GM12878 (cell line): ENCODE data around the gene TSC22D1. TPM values are rescaled to one million over a fixed set of nuclear protein-coding genes. Genes with fewer than 3 reads are reported as not detected.

Experiments used
- ATAC-seq: fragments of 200-7000 bp; cut with Tn5 transposase; 3 replicates; pipeline ENCODE4 v1.9.1; 2020; ENCODE audit warnings: mild to moderate bottlenecking, moderate library complexity
- BruUV-seq: library from RNA; stranded (reverse); fragments of 400-500 nt; replicated peaks from 2 replicates; lab custom pipeline; 2021; lab: Mats Ljungman, UMichigan
- CTCF ChIA-PET: fragments of 300-600 bp; sonication (Branson Sonifier 250); formaldehyde crosslinking; extraction: SDS; loops from one replicate; lab custom pipeline; 2021; ENCODE audit warnings: inconsistent platforms; lab: Yijun Ruan, JAX
- POLR2A ChIA-PET: fragments of 350-600 bp; formaldehyde crosslinking; extraction: SDS; loops from one replicate; lab custom pipeline; 2021; ENCODE audit warnings: inconsistent platforms; lab: Charles Lee
- RAD21 ChIA-PET: fragments of 300-600 bp; sonication (Branson Sonifier 250); formaldehyde crosslinking; loops from one replicate; lab custom pipeline; 2023; ENCODE audit warnings: antibody characterized with exemption; ENCODE audit not compliant: unreplicated experiment; lab: Charles Lee
- SMC1A ChIA-PET: fragments of 300-600 bp; sonication (Branson Sonifier 250); formaldehyde crosslinking; loops from one replicate; lab custom pipeline; 2023; ENCODE audit not compliant: unreplicated experiment, uncharacterized antibody; lab: Charles Lee
- DNase-seq: peaks from one replicate; pipeline ENCODE4 v3.0.0-alpha.2; 2011; ENCODE audit warnings: low read depth, low spot score
- FAIRE-seq: peaks from 3 replicates; lab custom pipeline; 2011; peaks lifted over from hg19 to GRCh38; lab: Jason Lieb, UNC
- H2AFZ ChIP-seq: 2 replicates; pipeline ENCODE4 v1.6.0; 2011; ENCODE audit warnings: low read depth, low read length, control low read depth; ENCODE audit not compliant: control insufficient read depth
- H3K27ac ChIP-seq: 2 replicates; pipeline ENCODE4 v1.5.1; 2011; ENCODE audit warnings: control low read depth; ENCODE audit not compliant: control insufficient read depth, insufficient read depth
- H3K27me3 ChIP-seq, 2 experiments: replicated peaks in 1 of 2; 2 replicates each; pipeline versions ENCODE4 v1.6.0 to v1.6.1; 2011; ENCODE audit warnings: low read length in 1 of 2; ENCODE audit not compliant: control insufficient read depth in 2 of 2, insufficient read depth in 2 of 2
- H3K36me3 ChIP-seq, 2 experiments: 2 replicates each; pipeline ENCODE4 v1.5.1; 2011; ENCODE audit warnings: low read length in 1 of 2; ENCODE audit not compliant: control insufficient read depth in 2 of 2, insufficient read depth in 2 of 2
- H3K4me1 ChIP-seq: 2 replicates; pipeline ENCODE4 v1.6.1; 2011; ENCODE audit warnings: mild to moderate bottlenecking, low read length, moderate library complexity, mixed read lengths; ENCODE audit not compliant: control insufficient read depth, insufficient read depth
- H3K4me2 ChIP-seq: 2 replicates; pipeline ENCODE4 v1.6.0; 2011; ENCODE audit warnings: control low read depth; ENCODE audit not compliant: control insufficient read depth, insufficient read depth
- H3K4me3 ChIP-seq: fragments of 200-600 bp; sonication (generic); 2 replicates; pipeline ENCODE4 v1.5.1; 2016
- H3K79me2 ChIP-seq: 2 replicates; pipeline ENCODE4 v1.6.0; 2011; ENCODE audit warnings: low read length; ENCODE audit not compliant: control insufficient read depth, insufficient read depth
- H3K9ac ChIP-seq: 2 replicates; pipeline ENCODE4 v1.8.0; 2011; ENCODE audit warnings: low read length, control low read depth, mixed read lengths; ENCODE audit not compliant: control insufficient read depth, insufficient read depth
- H3K9me3 ChIP-seq: replicated peaks from 3 replicates; pipeline ENCODE4 v1.5.1; 2011; ENCODE audit warnings: mild to moderate bottlenecking, low read length; ENCODE audit not compliant: control insufficient read depth, insufficient read depth
- H4K20me1 ChIP-seq: 2 replicates; pipeline ENCODE4 v1.6.0; 2011; ENCODE audit not compliant: control insufficient read depth, insufficient read depth
- BCLAF1 ChIP-seq: fragments of 450-650 bp; IDR thresholded peaks from 2 replicates; pipeline ENCODE4 v1.6.1; 2017; ENCODE audit warnings: antibody characterized with exemption, mild to moderate bottlenecking, moderate library complexity
- CEBPB ChIP-seq, 2 experiments: fragments of 150-350 bp in 1 of 2; IDR thresholded peaks; 2 replicates each; pipeline ENCODE4 v1.6.1; 2012 to 2014; ENCODE audit warnings: low read depth in 2 of 2, low read length in 2 of 2, borderline replicate concordance in 1 of 2, inconsistent platforms in 1 of 2
- CREM ChIP-seq: IDR thresholded peaks from 2 replicates; pipeline ENCODE4 v1.6.1; 2014; ENCODE audit warnings: antibody characterized with exemption, low read depth
- DPF2 ChIP-seq: fragments of 450-650 bp; IDR thresholded peaks from 2 replicates; pipeline ENCODE4 v1.6.1; 2017; ENCODE audit warnings: mild to moderate bottlenecking
- EED ChIP-seq: sonication (generic); IDR thresholded peaks from 2 replicates; pipeline ENCODE4 v1.6.1; 2016; ENCODE audit warnings: antibody characterized with exemption, low read depth
- FOXM1 ChIP-seq: IDR thresholded peaks from 2 replicates; pipeline ENCODE4 v1.6.1; 2012; ENCODE audit warnings: low read depth, mild to moderate bottlenecking, inconsistent platforms, low read length, moderate library complexity
- NR2C2 ChIP-seq: IDR thresholded peaks from 2 replicates; pipeline ENCODE4 v1.6.1; 2011; ENCODE audit warnings: borderline replicate concordance, low read depth; ENCODE audit not compliant: control insufficient read depth, insufficient read length
- RB1 ChIP-seq: fragments of 450-650 bp; formaldehyde crosslinking; IDR thresholded peaks from 2 replicates; pipeline ENCODE4 v1.6.1; 2017; ENCODE audit warnings: mild to moderate bottlenecking, borderline replicate concordance
- RBBP5 ChIP-seq: fragments of 200-600 bp; sonication (generic); conservative IDR thresholded peaks from 2 replicates; pipeline ENCODE4 v1.6.1; 2016
- RUNX3 ChIP-seq: IDR thresholded peaks from 2 replicates; pipeline ENCODE4 v1.6.1; 2012; ENCODE audit warnings: low read length, inconsistent platforms
- SPI1 ChIP-seq: IDR thresholded peaks from 2 replicates; pipeline ENCODE4 v1.6.1; 2011; ENCODE audit warnings: low read depth, mild to moderate bottlenecking, low read length, moderate library complexity, borderline replicate concordance; ENCODE audit not compliant: insufficient read depth
- SUZ12 ChIP-seq: fragments of 200-600 bp; sonication (generic); IDR thresholded peaks from one replicate; pipeline ENCODE4 v1.6.1; 2018; ENCODE audit warnings: antibody characterized with exemption, mild to moderate bottlenecking; ENCODE audit not compliant: unreplicated experiment
- TARDBP ChIP-seq: IDR thresholded peaks from 2 replicates; pipeline ENCODE4 v1.6.1; 2016; ENCODE audit warnings: borderline replicate concordance
- TCF3 ChIP-seq: IDR thresholded peaks from 2 replicates; pipeline ENCODE4 v1.6.1; 2012; ENCODE audit warnings: low read depth, mild to moderate bottlenecking, low read length, borderline replicate concordance; ENCODE audit not compliant: insufficient read depth
- WGBS: methylation state at CpG from one replicate; pipeline ENCODE4 v1.1.6; 2016; ENCODE audit warnings: low lambda C conversion rate; ENCODE audit not compliant: insufficient replicate concordance, insufficient coverage; ENCODE audit errors: missing lambda C conversion rate; 5-methylcytosine and 5-hydroxymethylcytosine counted together
- in situ Hi-C: fragments of 300-500 bp; cut with MboI; formaldehyde crosslinking; loops from 9 replicates; pipeline ENCODE4 v1.14.3; 2018; ENCODE audit warnings: mixed read lengths
- intact Hi-C: fragments of 100-400 bp; cut with micrococcal nuclease; formaldehyde crosslinking; loops from one replicate; pipeline ENCODE4 v1.14.2; 2022; ENCODE audit not compliant: unreplicated experiment
- polyA plus RNA-seq, 11 experiments: library from polyadenylated mRNA; depleted of rRNA in 4 of 11; unstranded in 6 of 11; stranded (reverse) in 5 of 11; fragments of >200 nt; fragmentation: Nextera tagmentation in 4 of 11; fragmentation: Illumina TruSeq in 1 of 11; extraction: Ambion mirVana in 4 of 11; extraction: Trizol in 1 of 11; gene quantifications; 1 replicate in 1 of 11; 2 replicates in 10 of 11; pipeline versions ENCODE4 v1.2.1 to v1.2.3, GENCODE V29; 2011 to 2016; ENCODE audit warnings: inconsistent platforms in 2 of 11, missing spikeins in 2 of 11, low read depth in 1 of 11
- total RNA-seq, 4 experiments: library from RNA; depleted of rRNA in 3 of 4; stranded (reverse); fragments of >200 nt in 3 of 4; fragmentation: Illumina TruSeq in 1 of 4; extraction: Trizol in 1 of 4; gene quantifications; 2 replicates each; pipeline versions ENCODE4 v1.2.1 to v1.2.3, GENCODE V29; 2013 to 2021
- TF ChIP-seq, protein P1 (sequence below): fragments of 450-650 bp; IDR thresholded peaks from 2 replicates; pipeline ENCODE4 v1.6.1; 2018; ENCODE audit warnings: borderline replicate concordance, mild to moderate bottlenecking; ENCODE audit not compliant: partially characterized antibody
- TF ChIP-seq, protein P2 (sequence below): fragments of 450-650 bp; IDR thresholded peaks from 2 replicates; pipeline ENCODE4 v1.6.1; 2014; ENCODE audit warnings: mild to moderate bottlenecking

Gene TSC22D1
- total and polyA plus RNA-seq, 10 of the 15 experiments (the other 5 are each of a cell fraction or from before 2014, with no cell fraction given), result 0.37 to 15.7 (median 7.5) TPM

DNA sequence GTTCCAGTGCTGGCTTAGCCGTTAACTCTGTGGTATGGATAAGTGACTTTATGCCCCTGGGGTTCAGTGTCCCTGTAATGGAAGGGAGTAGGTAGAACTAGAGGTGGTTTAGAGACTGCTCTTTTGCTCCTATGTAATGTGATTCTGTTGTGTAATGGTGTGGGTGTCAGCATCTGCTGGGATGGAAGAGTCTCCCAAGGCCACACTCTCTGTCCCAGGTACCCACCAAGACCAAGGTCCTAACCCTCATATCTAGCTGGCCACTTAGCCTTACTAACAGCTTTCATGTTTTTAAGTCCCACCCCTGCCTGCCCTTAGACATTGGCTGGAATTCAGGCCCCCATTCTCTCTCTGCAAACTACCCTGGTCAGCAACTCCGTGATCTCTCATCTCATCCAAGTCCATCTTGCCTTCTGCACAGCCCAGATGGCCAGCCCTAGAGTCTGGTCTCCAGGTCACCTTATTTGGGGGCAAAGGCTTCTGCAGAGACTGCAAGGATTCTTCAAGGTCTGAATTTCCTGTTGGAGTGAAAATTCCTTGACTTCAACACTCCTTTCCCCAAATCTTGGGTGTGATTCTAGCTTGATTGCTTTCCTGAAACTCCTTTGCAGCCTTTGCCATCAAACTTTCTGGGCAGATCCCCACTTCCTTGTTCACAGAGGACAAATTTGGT, 154.1 kb downstream of the TSC22D1 start:
- Histone ChIP-seq H3K36me3 (no peaks in the 10 kb centered on the region), H3K27ac (no peak overlapping the region), H2AFZ (no peak overlapping the region), H4K20me1 (no peaks in the 10 kb centered on the region), H3K27me3 (peaks cover 0 to 5% of the 10 kb centered on the region in 2 experiments; a peak in 1 of 4 replicates), H3K4me2 (no peak overlapping the region), H3K79me2 (no peaks in the 10 kb centered on the region), H3K9ac (no peak overlapping the region), H3K9me3 (no peaks in the 10 kb centered on the region), H3K4me3 (no peak overlapping the region), H3K4me1 (no peaks in the 10 kb centered on the region)
- ATAC-seq (no peak), DNase-seq (no peak), FAIRE-seq (no peak)
- no TSS peak for BruUV-seq
- RAD21 ChIA-PET, result no interaction called here
- POLR2A ChIA-PET, result no interaction called here
- in situ Hi-C loops, result no loop called here
- SMC1A ChIA-PET, result no interaction called here
- intact Hi-C loops, result no loop called here
- CTCF ChIA-PET, result no interaction called here
- WGBS, result 15% methylated on average over 2 of the region's 2 CpGs
- no peak for TF ChIP-seq RB1
- TF ChIP-seq, protein P1, sequence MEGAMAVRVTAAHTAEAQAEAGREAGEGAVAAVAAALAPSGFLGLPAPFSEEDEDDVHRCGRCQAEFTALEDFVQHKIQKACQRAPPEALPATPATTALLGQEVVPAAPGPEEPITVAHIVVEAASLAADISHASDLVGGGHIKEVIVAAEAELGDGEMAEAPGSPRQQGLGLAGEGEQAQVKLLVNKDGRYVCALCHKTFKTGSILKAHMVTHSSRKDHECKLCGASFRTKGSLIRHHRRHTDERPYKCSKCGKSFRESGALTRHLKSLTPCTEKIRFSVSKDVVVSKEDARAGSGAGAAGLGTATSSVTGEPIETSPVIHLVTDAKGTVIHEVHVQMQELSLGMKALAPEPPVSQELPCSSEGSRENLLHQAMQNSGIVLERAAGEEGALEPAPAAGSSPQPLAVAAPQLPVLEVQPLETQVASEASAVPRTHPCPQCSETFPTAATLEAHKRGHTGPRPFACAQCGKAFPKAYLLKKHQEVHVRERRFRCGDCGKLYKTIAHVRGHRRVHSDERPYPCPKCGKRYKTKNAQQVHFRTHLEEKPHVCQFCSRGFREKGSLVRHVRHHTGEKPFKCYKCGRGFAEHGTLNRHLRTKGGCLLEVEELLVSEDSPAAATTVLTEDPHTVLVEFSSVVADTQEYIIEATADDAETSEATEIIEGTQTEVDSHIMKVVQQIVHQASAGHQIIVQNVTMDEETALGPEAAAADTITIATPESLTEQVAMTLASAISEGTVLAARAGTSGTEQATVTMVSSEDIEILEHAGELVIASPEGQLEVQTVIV, result no peak
- TF ChIP-seq RBBP5, result no peak
- no peak for TF ChIP-seq CEBPB (IDR thresholded peaks at IDR 0.05; ENCODE audit: borderline replicate concordance in 1 of 2, low read depth in 2 of 2, low read length in 2 of 2)
- TF ChIP-seq FOXM1, result no peak
- TF ChIP-seq TARDBP, result no peak
- TF ChIP-seq SUZ12, result no peak
- TF ChIP-seq RUNX3, result no peak
- TF ChIP-seq, protein P2, sequence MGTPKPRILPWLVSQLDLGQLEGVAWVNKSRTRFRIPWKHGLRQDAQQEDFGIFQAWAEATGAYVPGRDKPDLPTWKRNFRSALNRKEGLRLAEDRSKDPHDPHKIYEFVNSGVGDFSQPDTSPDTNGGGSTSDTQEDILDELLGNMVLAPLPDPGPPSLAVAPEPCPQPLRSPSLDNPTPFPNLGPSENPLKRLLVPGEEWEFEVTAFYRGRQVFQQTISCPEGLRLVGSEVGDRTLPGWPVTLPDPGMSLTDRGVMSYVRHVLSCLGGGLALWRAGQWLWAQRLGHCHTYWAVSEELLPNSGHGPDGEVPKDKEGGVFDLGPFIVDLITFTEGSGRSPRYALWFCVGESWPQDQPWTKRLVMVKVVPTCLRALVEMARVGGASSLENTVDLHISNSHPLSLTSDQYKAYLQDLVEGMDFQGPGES, result no peak
- no peak for TF ChIP-seq BCLAF1
- no peak for TF ChIP-seq DPF2
- no peak for TF ChIP-seq CREM
- no peak for TF ChIP-seq SPI1
- no peak for TF ChIP-seq EED
- TF ChIP-seq TCF3, result no peak
- no peak for TF ChIP-seq NR2C2
